IPS DF 19.7 (cell line): ENCODE measurements around the gene KDM8.

ENCODE experiments used
- DNase-seq: peaks from one replicate; pipeline ENCODE4 v3.0.0-alpha.2; 2013; ENCODE audit warnings: low read depth, low spot score

Gene KDM8

GRCh38 chr16:27203507-27204311, at the start of gene KDM8:
TSS of gene KDM8 (plus strand) at chr16:27203526. CDS start at chr16:27210124, 6,598 bp downstream.
- DNase-seq = peak; percentile 95

DNA sequence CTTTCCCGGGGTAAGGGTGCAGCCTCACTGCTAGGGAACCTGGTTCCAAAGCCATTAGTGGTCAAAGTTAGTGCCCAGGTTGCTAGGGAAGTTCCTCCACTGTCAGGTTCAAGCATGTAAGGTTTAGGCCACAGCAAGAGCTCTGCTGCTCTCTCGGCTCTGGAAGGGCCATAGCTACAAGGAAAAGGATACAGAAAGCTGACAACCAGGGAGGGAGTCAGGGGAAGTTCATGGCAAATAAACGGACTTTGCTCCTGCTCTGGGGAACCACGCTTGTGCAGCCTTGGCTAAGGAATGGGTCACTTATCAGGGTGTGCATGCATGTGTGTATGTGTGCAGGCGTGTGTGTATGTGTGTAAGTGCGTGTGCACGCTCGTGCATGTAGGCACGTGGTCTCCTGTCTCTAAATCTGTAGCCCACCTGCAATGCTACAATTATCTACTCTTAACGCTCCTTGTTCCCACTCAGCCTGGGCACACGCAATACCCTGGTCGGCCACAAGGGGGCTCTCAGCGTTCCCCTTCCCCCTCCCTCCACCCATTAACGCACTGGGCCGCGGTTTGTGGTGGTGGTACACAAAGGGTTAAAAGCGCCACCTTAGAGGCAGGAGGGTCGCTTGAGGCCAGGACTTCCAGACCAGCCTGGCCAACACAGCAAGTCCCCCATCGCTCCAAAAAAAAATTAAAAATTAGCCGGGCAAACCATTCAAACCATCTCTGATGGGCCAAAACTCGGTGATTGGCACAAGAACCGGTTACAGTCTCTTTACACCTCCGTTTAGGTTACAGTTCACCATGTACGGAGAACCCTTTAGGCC, 48.4 kb upstream of the KDM8 start:
- DNase-seq = peak; percentile 40

GRCh38 chr16:27156579-27156978, 46.7 kb upstream of the KDM8 start:
- DNase-seq = no peak

DNA sequence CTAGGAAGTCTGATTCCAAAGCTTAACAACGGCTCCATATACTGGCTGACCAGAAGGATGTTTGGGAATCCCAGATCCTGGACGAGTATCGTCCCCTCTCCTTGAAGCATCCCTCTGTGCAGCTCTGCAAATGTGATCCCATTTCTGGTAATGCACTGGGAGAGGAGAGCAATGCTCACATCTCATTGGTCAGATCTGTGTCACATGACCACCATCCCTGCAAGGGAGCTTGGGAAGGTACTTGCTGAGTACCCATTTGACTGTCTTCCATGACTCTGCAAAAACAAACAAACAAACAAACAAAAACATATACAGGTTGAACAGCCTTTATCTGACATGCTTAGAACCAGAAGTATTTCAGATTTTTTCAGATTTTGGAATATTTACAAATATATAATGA, 41.9 kb upstream of the KDM8 start:
- no peak for DNase-seq

GRCh38 chr16:27164352-27164751, 39.0 kb upstream of the KDM8 start:
- no peak for DNase-seq

- DNase-seq = no peak
These were observed 37.8 kb upstream of the KDM8 start for GRCh38 chr16:27165576-27165975.

- DNase-seq = no peak
These were observed 34.5 kb upstream of the KDM8 start for GRCh38 chr16:27168790-27169189.

DNA sequence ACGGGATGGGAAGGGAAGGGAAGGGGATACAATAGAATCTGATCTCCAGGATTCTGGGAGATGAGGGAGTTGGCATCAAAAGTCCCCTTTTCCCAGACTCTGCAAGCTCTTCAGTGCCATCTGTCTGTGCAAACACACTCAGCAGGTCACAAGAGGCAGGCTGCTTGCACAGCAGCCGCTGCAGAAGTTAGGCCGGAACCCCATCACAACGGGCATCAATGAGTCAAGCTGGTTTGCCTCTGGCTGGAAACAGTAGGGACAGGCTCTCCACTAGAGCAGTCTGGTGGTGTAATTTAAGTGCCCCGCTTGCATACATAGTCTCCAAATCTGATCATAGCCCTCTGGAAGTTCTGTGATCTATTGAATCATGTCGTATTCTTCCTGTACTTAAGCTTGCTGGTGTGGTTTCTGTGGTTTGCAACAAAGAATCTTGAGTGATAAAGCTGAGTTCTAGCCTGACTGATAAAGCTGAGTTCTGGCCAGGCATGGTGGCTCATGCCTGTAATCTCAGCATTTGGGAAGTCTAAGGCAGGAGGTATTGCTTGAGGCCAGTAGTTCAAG, 33.7 kb upstream of the KDM8 start:
- DNase-seq = no peak

GRCh38 chr16:27171584-27171983, 31.7 kb upstream of the KDM8 start:
- DNase-seq = no peak

DNA sequence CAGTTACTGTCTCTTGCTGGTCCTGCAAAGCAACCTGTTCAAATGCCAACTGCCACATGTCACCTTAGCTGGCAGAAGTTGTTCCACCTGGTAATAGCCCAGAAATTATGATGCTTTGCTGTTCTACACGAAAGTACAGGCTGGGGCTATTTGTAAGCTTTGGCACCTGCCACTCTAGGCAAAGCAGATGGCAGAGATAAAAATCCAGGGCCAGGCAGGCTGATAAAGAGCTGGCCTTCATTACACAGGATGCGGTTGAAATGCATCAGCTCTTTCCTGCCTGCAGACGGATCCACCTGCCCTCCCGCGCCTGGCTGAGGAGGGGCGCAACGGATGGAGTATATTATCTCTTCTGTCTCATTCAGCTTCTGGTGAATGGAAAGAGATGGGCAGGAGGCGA, 29.3 kb upstream of the KDM8 start:
- no peak for DNase-seq

GRCh38 chr16:27174798-27175197, 28.5 kb upstream of the KDM8 start:
- DNase-seq = no peak

GRCh38 chr16:27175888-27176287, 27.4 kb upstream of the KDM8 start:
- DNase-seq = no peak

DNA sequence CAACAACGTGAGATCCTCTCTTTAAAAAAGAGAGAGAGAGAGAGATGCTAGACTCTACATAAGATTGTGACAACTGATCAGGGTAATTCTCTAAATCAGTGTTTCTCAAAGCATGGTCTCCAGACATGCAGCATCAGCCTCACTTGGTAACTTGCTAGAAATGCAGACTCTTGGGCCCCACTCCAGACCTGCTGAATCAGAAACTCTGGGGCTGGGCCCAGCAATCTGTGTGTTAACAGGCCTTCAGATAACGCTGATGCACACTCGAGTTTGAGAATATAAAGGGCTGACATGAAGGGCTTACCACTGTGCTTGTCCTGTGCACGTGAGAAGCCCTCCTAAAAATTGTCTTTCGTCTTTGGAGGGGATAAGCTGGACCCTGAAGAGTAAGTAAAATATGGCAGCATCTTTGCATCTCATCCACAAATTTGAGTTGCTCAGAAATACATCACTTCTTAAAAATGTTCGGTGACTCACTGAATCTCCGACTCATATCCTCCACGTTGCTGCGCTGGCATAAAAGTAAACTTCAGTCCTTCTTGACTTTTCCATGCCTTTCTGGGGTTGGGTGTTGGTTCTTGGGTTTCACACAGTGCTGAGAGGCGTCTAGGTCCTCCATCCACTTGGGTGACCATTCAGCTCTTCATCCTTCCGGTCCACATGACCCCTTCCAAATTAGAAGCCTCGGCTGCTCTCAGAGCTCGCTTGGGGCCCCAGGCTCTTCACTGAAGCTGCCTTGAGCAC, 26.1 kb upstream of the KDM8 start:
- no peak for DNase-seq

DNA sequence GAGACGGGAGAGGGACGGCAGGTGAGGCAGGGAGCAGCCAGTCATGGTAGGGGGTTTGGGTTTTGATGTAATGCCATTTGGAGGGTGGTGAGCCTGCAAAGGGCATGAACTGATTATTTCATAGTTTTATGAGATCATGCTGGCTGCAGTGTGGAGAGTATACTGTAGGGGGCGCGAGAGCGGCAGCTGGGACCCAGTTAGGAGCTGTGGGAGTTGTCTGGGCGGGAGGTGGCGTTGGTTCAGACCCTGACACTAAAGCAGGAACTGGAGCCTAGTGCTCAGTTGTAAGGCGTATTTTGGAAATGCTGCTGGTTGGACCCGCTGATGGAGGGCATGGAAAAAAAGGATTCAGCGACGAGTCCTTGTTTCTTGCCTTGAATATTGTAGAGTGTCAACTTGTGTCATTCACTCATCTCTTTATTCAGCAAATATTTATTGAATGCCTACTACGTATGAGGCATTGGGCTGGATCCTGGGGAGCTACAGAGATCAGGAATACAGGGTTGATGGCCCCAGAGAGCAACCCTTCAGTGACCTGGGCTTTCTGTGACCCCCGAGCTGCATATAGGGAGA, 23.7 kb upstream of the KDM8 start:
- DNase-seq = no peak

- DNase-seq = no peak
These were observed 22.1 kb upstream of the KDM8 start for GRCh38 chr16:27181019-27181790.

DNA sequence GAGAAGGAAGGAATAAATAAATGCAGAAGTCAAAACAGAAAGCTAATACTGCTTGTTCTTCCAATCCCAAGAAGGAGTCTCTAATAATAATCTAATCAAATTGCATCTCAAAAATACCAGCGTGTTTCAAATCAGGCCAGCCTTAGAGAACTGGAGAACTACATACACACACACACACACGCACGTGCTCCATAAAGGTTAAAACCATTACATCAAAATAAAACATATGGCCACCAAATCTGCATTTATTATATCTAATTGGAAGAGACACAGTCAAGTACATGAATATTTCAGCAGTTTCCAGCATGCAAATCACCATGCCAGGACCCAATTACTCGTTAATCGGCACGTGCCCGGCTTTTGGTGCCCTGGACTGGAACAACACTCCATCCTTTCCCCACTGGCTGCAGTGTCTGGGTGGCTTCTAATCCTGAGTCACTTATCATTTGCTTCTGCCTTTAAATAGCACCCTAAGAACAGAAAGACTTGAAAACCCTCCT, 20.4 kb upstream of the KDM8 start:
- no peak for DNase-seq

DNA sequence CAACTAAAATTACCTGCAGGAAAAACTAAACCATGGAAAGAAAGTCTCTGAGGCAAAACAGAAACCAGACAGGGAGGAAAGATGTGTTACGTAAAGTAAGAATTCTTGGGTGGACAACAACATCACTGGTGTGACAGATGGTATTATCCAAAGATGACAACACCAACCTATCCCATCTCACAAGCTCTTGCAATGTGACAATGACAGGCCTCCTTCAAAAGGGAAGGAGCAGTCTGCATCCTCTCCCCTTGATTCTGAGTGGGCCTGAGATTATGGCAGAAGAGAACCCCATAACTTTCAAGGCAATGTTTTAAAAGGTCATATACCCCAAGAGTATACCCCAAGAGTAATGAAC, 17.6 kb upstream of the KDM8 start:
- no peak for DNase-seq

DNA sequence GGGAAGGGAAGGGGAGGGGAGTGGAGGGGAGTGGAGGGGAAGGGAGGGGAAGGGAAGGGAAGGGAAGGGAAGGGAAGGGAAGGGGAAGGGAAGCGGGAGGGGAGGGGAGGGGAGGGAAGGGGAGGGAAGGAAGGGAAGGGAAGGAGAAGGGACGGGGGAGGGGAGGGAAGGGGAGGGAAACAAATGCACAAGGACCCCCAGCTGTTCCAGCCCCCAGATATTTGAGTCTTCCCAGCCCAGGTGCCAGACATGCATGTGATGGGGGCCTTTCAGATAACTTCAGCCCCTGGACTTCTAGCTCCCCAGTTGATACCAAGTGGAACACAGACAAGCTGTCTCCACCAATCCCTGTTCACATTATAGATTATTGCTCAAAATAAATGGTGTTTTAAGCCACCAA, 14.7 kb upstream of the KDM8 start:
- no peak for DNase-seq

DNA sequence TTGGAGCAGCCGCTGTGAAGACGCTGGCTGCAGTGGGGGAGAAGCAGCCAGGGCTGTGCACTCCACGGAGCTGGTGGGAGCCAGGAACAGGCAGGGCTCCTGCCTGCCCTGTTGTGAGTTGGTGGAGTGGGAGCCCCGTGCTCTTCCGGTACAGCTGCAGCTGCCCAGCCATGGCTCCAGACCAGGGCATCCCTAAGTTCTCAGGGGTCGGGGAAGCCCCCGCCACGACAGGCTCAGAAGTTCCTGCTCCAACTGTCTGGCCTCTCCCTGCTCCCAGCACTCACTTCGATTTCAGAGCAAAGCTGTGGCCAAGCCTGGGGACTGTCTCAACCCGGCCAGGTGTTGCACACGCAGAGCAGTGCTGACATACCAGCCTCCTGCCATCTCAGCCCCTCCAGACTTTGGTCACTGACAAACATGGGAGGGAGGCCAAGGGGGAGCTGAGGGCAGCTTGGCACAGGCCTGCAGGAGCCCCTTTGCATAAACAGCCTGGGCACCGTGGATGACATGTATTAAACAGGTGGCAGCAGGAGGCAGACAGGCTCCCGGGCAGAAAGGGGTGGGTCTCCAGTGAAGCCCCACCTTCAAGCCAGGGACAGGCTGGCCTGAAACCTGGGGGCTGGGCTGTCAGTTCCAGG, 13.9 kb upstream of the KDM8 start:
- DNase-seq = no peak

DNA sequence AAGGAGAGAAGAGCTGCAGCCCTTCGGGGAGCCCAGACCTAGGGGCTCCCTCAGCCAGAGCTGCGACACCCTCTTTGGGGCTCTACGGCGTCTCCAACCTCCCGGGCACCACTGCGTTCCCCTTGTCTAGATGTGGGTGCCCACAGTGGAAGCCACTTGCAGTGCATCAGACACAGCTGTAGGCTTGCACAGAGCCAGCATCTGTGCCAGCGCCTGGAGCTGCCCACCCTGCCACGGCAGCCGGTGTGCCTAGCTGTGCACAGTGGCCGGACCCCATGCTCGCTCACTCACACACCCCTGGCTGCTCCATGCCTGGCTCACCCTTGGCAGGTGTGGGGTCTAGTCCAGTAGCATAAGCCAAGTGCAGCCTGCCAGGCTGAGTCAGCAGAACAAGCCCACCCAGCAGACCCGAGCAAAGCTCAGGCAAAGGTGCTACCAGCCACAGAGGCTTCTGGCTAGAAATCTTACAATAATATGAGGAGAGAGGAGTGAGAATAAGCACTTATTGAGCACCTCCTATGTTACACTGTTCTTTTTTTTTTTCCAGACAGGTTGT, 12.9 kb upstream of the KDM8 start:
- no peak for DNase-seq
